ENCODE results near the gene TRMT2A.

TRMT2A gene

DNA sequence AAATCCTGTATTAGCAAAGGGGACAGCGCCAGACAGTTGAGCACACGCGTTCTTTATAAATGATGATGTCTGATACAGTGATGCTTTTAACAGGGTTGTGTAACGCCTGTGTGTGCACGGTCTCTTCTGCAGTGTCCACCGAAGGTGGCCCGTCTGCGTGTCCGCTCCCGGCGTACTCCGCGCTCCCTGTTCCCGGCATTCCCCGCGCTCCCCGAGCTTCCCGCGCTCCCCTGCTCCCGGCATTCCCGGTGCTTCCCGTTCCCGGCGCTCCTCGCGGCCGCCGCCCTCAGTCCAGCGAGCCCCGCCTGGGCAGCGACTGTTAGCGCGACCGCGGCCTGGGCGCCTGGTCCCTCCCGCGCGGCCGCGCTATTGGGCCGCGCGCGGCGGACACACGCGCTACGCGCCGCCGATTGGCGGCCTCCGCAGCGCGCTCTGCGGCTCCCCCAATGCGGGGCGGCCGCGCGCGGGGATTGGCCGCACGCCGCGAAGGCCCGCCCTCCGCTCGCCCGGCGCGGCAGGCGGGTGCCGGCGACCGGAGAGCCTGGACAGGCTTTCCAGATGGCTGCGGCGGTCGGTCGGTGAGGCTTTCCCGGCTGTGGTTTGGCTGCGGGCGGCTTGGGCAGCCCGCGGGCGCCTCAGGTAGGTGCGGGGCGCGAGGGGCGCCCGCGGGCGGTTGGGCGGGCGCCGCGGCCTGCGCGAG is 37.1 kb downstream of the TRMT2A start, which contains the start of gene DGCR8:
Gene DGCR8 (plus strand): TSS at position 497 of the 700 bp plus-strand sequence. CDS start 5,723 bp downstream, outside the sequence.
- Histone ChIP-seq H3F3A (ENCODE audit: low read depth) (peaks cover 5% of the 10 kb centered on the region), H3K9me3 (ENCODE audit: insufficient read depth, low read depth, low read length) (no peaks in the 10 kb centered on the region), H3K27me3 (ENCODE audit: insufficient read depth, low read length, poor library complexity, severe bottlenecking) (peaks cover 6% of the 10 kb centered on the region), H3K4me2 (ENCODE audit: low read depth, low read length, poor library complexity, severe bottlenecking) (peak within 1 kb of the TSS; percentile 79), H4K20me1 (ENCODE audit: insufficient read depth, low read length, poor library complexity, severe bottlenecking) (peaks cover 41% of the 10 kb centered on the region), H3K4me3 (ENCODE audit: low read length, poor library complexity, severe bottlenecking) (peak within 1 kb of the TSS; percentile 92), H3K9me2 (replicated peaks; ENCODE audit: low read depth, low read length) (no peaks in the 10 kb centered on the region), H2AFZ (ENCODE audit: low read length) (peak within 1 kb of the TSS; percentile 80), H3K79me2 (ENCODE audit: insufficient read depth, low read length) (peaks cover 54% of the 10 kb centered on the region), H3K36me3 (ENCODE audit: insufficient read depth, low read length) (no peaks in the 10 kb centered on the region), H3K4me1 (ENCODE audit: insufficient read depth, low read length, poor library complexity, severe bottlenecking) (peaks cover 35% of the 10 kb centered on the region), H3K9ac (ENCODE audit: low read depth, low read length, poor library complexity, severe bottlenecking) (peak within 1 kb of the TSS; percentile 93)
- TF ChIP-seq, protein P1, sequence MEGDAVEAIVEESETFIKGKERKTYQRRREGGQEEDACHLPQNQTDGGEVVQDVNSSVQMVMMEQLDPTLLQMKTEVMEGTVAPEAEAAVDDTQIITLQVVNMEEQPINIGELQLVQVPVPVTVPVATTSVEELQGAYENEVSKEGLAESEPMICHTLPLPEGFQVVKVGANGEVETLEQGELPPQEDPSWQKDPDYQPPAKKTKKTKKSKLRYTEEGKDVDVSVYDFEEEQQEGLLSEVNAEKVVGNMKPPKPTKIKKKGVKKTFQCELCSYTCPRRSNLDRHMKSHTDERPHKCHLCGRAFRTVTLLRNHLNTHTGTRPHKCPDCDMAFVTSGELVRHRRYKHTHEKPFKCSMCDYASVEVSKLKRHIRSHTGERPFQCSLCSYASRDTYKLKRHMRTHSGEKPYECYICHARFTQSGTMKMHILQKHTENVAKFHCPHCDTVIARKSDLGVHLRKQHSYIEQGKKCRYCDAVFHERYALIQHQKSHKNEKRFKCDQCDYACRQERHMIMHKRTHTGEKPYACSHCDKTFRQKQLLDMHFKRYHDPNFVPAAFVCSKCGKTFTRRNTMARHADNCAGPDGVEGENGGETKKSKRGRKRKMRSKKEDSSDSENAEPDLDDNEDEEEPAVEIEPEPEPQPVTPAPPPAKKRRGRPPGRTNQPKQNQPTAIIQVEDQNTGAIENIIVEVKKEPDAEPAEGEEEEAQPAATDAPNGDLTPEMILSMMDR (conservative IDR thresholded peaks at IDR 0.05; ENCODE audit: low read length), result no peak
- no peak for TF ChIP-seq EZH2phosphoT487 (IDR thresholded peaks at IDR 0.05; ENCODE audit: borderline replicate concordance)

DNA sequence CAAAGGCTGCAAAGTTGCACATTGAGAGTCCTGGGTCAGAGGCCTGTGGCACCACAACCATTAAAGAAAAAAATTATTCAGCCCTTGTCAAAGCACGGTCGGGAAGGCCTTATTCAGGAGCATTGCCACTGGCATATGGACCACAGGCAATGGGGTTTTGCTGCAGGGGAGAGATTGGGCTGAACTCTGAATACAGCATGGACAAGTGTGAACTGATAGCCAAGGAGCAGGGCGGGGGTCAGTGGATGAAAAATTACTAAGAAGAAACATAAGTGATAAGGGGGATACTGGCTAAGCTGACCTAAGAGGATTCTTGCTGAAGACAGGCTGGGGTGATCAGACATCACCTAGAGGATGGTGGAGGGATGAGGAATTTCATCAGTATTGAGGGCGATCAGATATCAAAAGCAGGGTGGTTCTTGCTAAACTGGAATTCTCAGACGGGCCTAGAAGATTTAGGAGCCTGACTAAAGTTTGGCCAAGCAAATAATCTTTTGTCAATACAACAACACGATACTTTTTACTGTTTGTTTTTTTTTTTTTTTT is 40.3 kb downstream of the TRMT2A start:
- Histone ChIP-seq H3K79me2 (ENCODE audit: insufficient read depth, low read length) (peaks cover 22% of the 10 kb centered on the region), H3K4me2 (ENCODE audit: low read depth, low read length, poor library complexity, severe bottlenecking) (no peak overlapping the region), H3K9me3 (ENCODE audit: insufficient read depth, low read depth, low read length) (no peaks in the 10 kb centered on the region), H3K4me3 (ENCODE audit: low read length, poor library complexity, severe bottlenecking) (no peak overlapping the region), H3K9me2 (replicated peaks; ENCODE audit: low read depth, low read length) (no peaks in the 10 kb centered on the region), H3K4me1 (ENCODE audit: insufficient read depth, low read length, poor library complexity, severe bottlenecking) (peaks cover 14% of the 10 kb centered on the region), H2AFZ (ENCODE audit: low read length) (no peak overlapping the region), H4K20me1 (ENCODE audit: insufficient read depth, low read length, poor library complexity, severe bottlenecking) (peaks cover 13% of the 10 kb centered on the region), H3K9ac (ENCODE audit: low read depth, low read length, poor library complexity, severe bottlenecking) (no peak overlapping the region), H3K27me3 (ENCODE audit: insufficient read depth, low read length, poor library complexity, severe bottlenecking) (peaks cover 6% of the 10 kb centered on the region), H3K36me3 (ENCODE audit: insufficient read depth, low read length) (no peaks in the 10 kb centered on the region), H3F3A (ENCODE audit: low read depth) (peaks cover 5% of the 10 kb centered on the region)
- no peak for TF ChIP-seq EZH2phosphoT487 (IDR thresholded peaks at IDR 0.05; ENCODE audit: borderline replicate concordance)
- TF ChIP-seq, protein P1 (conservative IDR thresholded peaks at IDR 0.05; ENCODE audit: low read length), result no peak

DNA sequence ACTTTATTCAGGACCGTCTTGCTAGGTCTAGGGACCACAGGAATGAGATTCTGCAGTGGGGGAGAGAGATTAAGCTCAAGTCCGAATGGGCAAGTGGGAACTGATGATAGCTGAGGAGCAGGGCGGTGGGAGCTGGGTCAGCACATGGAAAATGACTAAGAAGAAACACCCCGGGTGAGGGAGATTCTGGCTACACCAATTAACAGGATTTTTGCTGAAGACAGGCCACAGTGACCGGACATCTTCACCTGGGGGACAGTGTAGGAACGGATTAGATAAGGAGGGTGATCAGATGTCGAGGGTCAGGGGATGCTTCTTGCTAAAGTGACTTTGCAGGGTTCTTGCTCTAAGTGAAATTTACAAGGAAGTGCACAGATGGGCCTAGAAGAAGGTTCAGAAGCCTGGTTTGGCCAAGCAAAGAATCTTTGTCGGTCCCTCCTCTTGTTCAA is 45.5 kb downstream of the TRMT2A start:
- Histone ChIP-seq H3K9ac (ENCODE audit: low read depth, low read length, poor library complexity, severe bottlenecking) (no peak overlapping the region), H3K9me3 (ENCODE audit: insufficient read depth, low read depth, low read length) (no peaks in the 10 kb centered on the region)
- TF ChIP-seq EZH2phosphoT487 (IDR thresholded peaks at IDR 0.05; ENCODE audit: borderline replicate concordance), result no peak
- TF ChIP-seq, protein P1 (conservative IDR thresholded peaks at IDR 0.05; ENCODE audit: low read length), result no peak

More for the DNA sequence above, 45.5 kb downstream of the TRMT2A start:
- Histone ChIP-seq H3F3A (ENCODE audit: low read depth) (no peaks in the 10 kb centered on the region; the same call in 1 of the 2 replicates), H3K27me3 (ENCODE audit: insufficient read depth, low read length, poor library complexity, severe bottlenecking) (no peaks in the 10 kb centered on the region), H3K4me2 (ENCODE audit: low read depth, low read length, poor library complexity, severe bottlenecking) (no peak overlapping the region), H3K4me1 (ENCODE audit: insufficient read depth, low read length, poor library complexity, severe bottlenecking) (no peaks in the 10 kb centered on the region), H2AFZ (ENCODE audit: low read length) (no peak overlapping the region), H4K20me1 (ENCODE audit: insufficient read depth, low read length, poor library complexity, severe bottlenecking) (no peaks in the 10 kb centered on the region), H3K4me3 (ENCODE audit: low read length, poor library complexity, severe bottlenecking) (no peak overlapping the region), H3K36me3 (ENCODE audit: insufficient read depth, low read length) (no peaks in the 10 kb centered on the region), H3K79me2 (ENCODE audit: insufficient read depth, low read length) (no peaks in the 10 kb centered on the region), H3K9me2 (replicated peaks; ENCODE audit: low read depth, low read length) (no peaks in the 10 kb centered on the region)

Measured in Loucy (cell line).